Measurements from ENCODE around the gene PDE3B. TPM values are rescaled to one million over a fixed set of nuclear protein-coding genes. Genes with fewer than 3 reads are reported as not detected.
A peak's percentile ranks its signal among the peaks of the same experiment; 100 is the strongest.
"Not testable (repeated sequence)": the region's sequence is repeated elsewhere in the genome, so short reads cannot be mapped to it uniquely, and the experiment has no call there.

The PDE3B gene
- 41.1 TPM for total RNA-seq

DNA sequence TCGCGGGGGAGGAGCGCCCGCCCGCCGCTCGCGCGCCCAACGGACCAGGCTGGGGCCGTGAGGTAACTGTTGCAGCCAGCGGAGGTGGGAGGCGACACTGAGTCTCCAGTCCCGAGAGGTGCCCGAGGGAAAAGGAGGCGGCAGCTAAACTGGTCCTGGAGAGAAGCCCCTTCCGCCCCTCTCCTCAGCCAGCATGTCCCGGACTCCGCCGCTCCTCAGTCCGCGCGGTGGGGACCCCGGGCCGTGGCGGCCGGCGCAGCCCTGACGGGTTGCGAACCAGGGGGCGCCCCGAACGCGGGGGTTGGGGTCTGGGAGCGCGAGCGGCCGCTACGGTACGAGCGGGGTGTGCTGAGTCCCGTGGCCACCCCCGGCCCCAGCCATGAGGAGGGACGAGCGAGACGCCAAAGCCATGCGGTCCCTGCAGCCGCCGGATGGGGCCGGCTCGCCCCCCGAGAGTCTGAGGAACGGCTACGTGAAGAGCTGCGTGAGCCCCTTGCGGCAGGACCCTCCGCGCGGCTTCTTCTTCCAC is at the start of gene PDE3B:
TSS of gene PDE3B (plus strand) at position 108 of the 529 bp plus-strand sequence. CDS start at position 380, 272 bp downstream.
- ATAC-seq (peak; percentile 84), DNase-seq (ENCODE audit: low spot score) (peak; percentile 92)

DNA sequence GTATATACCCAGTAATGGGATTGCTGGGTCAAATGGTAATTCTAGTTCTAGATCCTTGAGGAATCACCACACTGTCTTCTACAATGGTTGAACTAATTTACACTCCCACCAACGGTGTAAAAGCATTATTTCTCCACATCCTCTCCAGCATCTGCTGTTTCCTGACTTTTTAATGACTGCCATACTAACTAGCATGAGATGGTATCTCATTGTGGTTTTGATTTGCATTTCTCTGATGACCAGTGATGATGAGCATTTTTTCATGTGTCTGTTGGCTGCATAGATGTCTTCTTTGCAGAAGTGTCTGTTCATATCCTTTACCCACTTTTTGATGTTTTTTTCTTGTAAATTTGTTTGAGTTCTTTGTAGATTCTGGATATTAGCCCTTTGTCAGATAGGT is 48.3 kb upstream of the PDE3B start:
- DNase-seq (ENCODE audit: low spot score); ATAC-seq: not testable (repeated sequence)

DNA sequence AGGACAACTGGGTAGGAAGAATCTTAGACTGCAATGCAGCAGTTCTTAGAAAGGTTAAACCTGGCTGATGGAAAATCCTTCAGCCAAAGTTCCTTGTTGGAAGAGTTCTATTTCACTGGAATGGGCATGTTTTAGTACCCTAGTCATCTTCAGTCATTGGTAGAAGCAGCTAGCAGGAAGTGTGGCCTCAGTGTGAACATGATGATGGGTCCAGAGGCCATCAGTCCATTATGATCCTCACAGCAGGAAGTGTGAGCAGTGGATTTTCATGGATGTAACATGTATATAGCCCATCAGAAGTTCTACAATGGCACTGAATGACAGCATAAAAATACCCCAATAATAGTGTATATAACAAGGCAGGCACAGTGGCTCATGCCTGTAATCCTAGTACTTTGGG is 35.9 kb upstream of the PDE3B start:
- DNase-seq (ENCODE audit: low spot score) (no peak), ATAC-seq (no peak)

DNA sequence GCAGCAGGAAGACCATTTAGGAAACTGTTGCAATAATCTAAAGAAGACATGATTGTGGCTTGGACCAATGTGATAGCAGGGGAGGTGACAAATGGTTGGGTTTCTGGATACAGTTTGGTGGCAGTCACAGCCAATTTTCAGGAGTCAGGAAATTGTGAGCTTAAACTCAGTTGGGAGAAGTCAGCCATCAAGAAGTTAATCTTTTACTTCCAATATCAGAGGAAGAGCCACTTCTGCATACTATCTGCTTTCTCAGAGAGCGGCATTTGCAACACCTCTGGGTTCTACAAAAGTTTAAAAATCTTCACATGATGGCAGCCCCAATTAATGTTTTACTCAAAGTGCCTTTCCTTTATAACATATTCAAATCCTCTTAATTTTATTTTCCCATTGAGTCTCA is 33.7 kb upstream of the PDE3B start:
- ATAC-seq (peak; percentile 53), DNase-seq (ENCODE audit: low spot score) (no peak)

DNA sequence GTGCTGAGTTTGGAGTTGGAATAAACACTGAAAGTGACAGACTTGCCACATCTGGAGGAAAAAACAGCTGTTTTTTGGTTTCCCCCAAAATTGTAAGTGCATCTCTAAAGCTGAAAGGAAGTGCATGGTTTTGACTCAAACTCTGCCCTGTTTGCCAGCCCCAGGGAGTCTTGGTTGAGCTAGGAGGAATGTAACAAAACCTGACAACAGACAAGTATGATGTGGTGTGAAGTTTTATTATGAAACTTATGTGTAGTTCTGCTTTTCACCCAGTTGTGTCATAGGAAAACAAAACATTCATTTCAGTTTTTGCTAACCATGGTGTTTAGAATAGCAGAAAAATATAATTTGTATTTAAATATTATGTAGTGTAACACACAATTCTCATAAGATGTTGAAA is 31.7 kb upstream of the PDE3B start:
- ATAC-seq (no peak), DNase-seq (ENCODE audit: low spot score) (no peak)

DNA sequence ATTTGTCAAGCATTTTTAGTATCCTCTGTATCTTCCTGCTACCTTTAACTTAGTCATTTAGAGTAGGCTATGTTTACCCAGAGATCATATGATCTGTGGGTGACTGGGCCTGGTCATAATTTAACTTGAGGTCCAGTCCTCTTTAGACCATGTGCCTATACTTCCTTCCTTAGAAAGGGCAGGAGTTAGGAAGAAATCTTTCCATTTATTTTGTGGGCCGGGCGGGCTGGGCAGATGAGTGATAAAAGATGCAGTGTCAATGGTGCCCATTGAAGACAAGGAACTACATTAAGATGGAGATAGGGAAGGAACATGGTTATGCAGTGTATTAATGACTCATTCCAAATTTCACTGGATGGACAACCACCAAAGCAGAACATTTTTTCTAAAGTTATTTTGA is 30.9 kb upstream of the PDE3B start:
- ATAC-seq (peak; percentile 69), DNase-seq (ENCODE audit: low spot score) (no peak)

- DNase-seq (ENCODE audit: low spot score) = no peak
These were observed 29.4 kb upstream of the PDE3B start for GRCh38 chr11:14614091-14614622.

DNA sequence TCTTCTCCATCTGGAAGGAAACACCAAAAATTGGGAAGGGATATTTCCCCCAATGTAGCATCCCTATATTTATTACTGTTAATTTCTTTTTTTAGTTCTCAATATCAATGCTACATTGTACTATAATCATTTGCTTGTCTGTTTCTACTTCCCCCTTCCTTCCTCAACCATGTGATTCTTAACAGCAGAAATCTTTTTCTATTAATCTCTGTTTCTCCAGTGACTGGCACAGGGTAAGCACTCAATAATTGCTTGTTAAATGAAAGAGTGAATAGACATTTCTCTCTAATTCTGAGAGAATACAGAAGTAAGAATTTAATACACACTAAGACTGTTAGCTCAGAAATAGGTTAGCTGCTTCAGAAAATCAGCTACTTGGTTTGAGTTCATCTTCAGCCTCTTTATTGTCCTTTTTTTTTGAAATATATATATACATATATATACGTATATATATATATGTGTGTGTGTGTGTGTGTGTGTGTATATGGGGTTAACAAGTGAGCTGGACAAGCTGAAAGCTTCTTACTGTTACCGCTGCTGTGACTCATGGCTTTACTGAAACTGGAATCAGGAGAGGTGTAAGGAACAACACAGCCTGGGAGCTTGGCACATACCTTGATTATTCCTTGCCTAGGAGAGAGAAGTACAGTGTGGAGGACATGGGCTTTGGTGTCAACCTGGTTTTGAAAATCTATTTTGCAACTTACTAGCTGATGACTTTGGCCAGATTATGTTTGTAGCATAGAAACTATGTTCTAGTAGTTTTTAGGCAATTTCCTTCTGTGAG is 26.2 kb upstream of the PDE3B start:
- peak; percentile 59 for ATAC-seq

More at GRCh38 chr11:14614091-14614622, 29.4 kb upstream of the PDE3B start:
- ATAC-seq = no peak

DNA sequence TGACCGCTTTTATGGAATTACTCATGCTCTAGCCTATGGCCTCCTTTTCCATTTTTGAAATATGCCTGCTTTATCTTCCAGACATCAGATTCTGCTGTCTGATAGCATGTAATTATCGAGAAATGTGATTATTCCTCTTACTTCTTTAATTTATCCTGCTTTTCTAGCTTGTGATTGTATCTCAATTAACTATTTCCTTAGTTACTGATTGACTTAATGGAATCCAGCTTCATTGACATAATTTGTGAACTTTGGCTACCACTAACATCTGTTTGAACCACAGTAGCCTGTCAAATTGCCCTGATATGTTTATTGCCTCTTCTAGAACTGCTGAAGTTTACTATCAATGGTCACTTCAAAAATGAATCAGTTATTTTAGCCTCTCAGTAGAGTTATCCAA is 25.5 kb upstream of the PDE3B start:
- DNase-seq (ENCODE audit: low spot score) (no peak), ATAC-seq (peak; percentile 65)

More for the DNA sequence above, 26.2 kb upstream of the PDE3B start:
- DNase-seq (ENCODE audit: low spot score) = no peak

GRCh38 chr11:14619603-14620531 is 23.7 kb upstream of the PDE3B start:
- ATAC-seq (peak; percentile 77), DNase-seq (ENCODE audit: low spot score) (peak; percentile 93)

- DNase-seq (ENCODE audit: low spot score) (no peak), ATAC-seq (no peak)
These were observed 21.2 kb upstream of the PDE3B start for GRCh38 chr11:14622223-14622954.

GRCh38 chr11:14623036-14623435 is 20.6 kb upstream of the PDE3B start:
- ATAC-seq = no peak
- no peak for DNase-seq (ENCODE audit: low spot score)

DNA sequence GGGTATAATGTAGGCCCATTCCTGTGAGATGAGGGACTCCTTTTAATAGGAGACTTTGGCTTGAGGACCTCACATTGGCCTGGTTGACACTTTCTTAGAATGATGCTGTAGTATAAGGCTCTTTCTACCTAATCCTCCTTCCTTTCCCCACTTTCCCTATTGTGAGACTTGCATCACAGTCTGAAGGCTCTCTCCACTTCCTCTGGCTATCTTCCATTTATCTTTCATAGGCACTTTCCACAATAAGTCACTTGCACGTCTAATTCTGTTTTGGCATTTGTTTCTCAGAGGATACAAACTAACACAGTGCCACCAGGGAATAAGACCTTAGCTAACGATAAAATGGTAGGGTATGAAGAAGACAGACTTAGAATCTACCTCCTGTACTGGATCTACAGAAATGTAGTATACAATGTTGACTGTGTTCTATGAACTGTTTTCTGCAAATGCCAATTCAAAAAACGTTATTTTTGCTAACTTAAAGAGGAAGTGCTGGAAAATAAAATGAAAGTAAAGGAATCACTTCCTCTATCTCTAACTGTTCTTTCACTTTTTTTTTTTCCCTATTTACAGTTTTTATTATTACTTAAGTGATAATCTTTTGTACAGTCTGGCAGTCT is 17.9 kb upstream of the PDE3B start:
- no peak for DNase-seq (ENCODE audit: low spot score)
- no peak for ATAC-seq

DNA sequence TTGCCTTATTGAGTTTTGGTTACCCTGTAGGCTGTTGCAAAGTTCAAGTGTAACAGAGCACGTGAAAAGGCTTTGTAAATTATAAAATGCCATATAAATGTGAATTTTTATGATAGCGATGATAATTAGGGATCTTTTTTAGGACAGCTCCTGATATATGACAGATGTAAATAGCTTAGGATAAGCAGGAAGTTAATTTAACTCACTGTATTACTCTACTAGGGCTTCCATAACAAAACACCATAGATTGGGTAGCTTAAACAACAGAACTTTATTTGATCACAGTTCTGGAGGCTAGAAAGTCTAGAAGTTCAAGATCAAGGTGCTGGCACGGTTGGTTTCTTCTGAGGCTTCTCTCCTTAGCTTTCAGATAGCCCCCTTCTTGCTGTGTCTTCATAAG is 17.0 kb upstream of the PDE3B start:
- DNase-seq (ENCODE audit: low spot score) (no peak), ATAC-seq (no peak)

DNA sequence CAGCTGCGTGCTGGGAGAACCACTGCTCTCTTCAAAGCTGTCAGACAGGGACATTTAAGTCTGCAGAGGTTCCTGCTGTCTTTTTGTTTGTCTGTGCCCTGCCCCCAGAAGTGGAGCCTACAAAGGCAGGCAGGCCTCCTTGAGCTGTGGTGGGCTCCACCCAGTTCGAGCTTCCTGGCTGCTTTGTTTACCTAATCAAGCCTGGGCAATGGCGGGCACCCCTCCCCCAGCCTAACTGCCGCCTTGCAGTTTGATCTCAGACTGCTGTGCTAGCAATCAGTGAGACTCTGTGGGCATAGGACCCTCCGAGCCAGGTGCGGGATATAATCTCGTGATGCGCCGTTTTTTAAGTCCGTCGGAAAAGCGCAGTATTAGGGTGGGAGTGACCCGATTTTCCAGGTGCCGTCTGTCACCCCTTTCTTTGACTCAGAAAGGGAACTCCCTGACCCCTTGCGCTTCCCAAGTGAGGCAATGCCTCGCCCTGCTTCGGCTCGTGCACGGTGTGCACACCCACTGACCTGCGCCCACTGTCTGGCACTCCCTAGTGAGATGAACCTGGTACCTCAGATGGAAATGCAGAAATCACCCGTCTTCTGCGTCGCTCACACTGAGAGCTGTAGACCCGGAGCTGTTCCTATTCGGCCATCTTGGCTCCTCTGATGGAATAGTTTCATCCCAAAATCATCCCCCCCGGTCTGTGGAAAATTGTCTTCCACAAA is 9.9 kb upstream of the PDE3B start:
- DNase-seq (ENCODE audit: low spot score) = not testable (repeated sequence)

GRCh38 chr11:14634813-14635212 is 8.8 kb upstream of the PDE3B start:
- DNase-seq (ENCODE audit: low spot score) = no peak
- no peak for ATAC-seq

More for the DNA sequence above, 9.9 kb upstream of the PDE3B start:
- ATAC-seq = not testable (repeated sequence)

DNA sequence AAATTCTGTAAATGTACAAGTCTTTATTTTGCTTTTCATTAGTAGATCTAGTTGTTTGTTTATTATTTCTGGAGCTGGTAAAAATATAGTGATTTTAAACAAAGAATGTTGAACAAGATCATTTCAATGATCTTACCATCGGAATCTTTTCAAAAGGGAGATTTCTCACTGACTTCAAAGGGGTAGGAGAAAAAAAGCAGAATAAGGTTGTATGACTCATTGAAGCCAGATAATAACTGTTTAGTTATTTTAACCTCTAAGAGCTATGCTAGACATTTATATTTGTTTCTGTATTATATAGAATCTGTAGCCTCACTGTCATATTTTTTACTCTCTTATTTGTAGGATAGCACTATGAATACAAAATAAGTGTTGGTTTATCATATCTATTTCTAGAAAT is 8.1 kb upstream of the PDE3B start:
- no peak for DNase-seq (ENCODE audit: low spot score)
- no peak for ATAC-seq

DNA sequence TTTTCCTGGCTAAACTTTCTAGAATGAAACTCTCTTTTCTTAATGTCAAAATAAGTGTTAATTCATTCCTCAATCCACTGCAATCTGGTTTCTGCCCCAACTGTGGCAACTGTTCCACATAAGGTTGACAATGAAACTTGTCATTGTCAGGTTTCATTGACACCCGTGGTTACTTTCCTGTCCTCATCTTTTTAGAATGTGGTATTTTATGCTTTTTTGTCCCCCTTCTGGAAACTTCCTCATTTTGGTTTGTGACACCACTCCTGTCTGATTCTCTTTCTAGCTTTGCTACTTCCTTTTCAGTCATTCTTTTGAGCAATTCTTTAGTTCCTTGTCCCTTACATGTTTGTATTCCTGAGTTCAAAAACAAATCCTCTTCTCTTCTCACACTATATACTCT is 7.5 kb upstream of the PDE3B start:
- no peak for DNase-seq (ENCODE audit: low spot score)
- ATAC-seq = no peak

GRCh38 chr11:14637868-14638409 is 5.7 kb upstream of the PDE3B start:
- DNase-seq (ENCODE audit: low spot score) (no peak), ATAC-seq (no peak)
